GM19023 (cell line): ENCODE results near the gene MPPED2.

Experiments used
- ATAC-seq: cut with Tn5 transposase; IDR thresholded peaks from one replicate; pipeline ENCODE4 v1.9.1; 2021; ENCODE audit warnings: mild to moderate bottlenecking, moderate library complexity; ENCODE audit not compliant: unreplicated experiment

Gene MPPED2

GRCh38 chr11:30488304-30488998 is 97.7 kb downstream of the MPPED2 start:
- ATAC-seq: no peak

GRCh38 chr11:30487200-30487898 is 98.8 kb downstream of the MPPED2 start:
- no peak for ATAC-seq

GRCh38 chr11:30485756-30486155 is 100.4 kb downstream of the MPPED2 start:
- no peak for ATAC-seq

- ATAC-seq: no peak
Observed at GRCh38 chr11:30485222-30485621, 100.9 kb downstream of the MPPED2 start.

- ATAC-seq: no peak
Observed at GRCh38 chr11:30483056-30483455, 103.1 kb downstream of the MPPED2 start.

- no peak for ATAC-seq
Observed at GRCh38 chr11:30481796-30482195, 104.4 kb downstream of the MPPED2 start.

GRCh38 chr11:30481330-30481729 is 104.8 kb downstream of the MPPED2 start:
- ATAC-seq: no peak

GRCh38 chr11:30479899-30480298 is 106.3 kb downstream of the MPPED2 start:
- ATAC-seq: no peak

GRCh38 chr11:30478923-30479322 is 107.2 kb downstream of the MPPED2 start:
- no peak for ATAC-seq

- no peak for ATAC-seq
Observed at GRCh38 chr11:30477061-30477460, 109.1 kb downstream of the MPPED2 start.

GRCh38 chr11:30474151-30474954 is 111.8 kb downstream of the MPPED2 start:
- no peak for ATAC-seq

- ATAC-seq: no peak
Observed at GRCh38 chr11:30471244-30471643, 114.9 kb downstream of the MPPED2 start.

GRCh38 chr11:30468881-30469280 is 117.3 kb downstream of the MPPED2 start:
- ATAC-seq: no peak

- ATAC-seq: no peak
Observed at GRCh38 chr11:30467176-30467575, 119.0 kb downstream of the MPPED2 start.

GRCh38 chr11:30465623-30466022 is 120.5 kb downstream of the MPPED2 start:
- ATAC-seq: no peak

- no peak for ATAC-seq
Observed at GRCh38 chr11:30465192-30465591, 121.0 kb downstream of the MPPED2 start.

GRCh38 chr11:30463266-30463665 is 122.9 kb downstream of the MPPED2 start:
- ATAC-seq: no peak

GRCh38 chr11:30462421-30462820 is 123.7 kb downstream of the MPPED2 start:
- no peak for ATAC-seq

- no peak for ATAC-seq
Observed at GRCh38 chr11:30459821-30460220, 126.3 kb downstream of the MPPED2 start.

- no peak for ATAC-seq
Observed at GRCh38 chr11:30459306-30459705, 126.8 kb downstream of the MPPED2 start.

GRCh38 chr11:30458541-30458940 is 127.6 kb downstream of the MPPED2 start:
- no peak for ATAC-seq

GRCh38 chr11:30457087-30457486 is 129.1 kb downstream of the MPPED2 start:
- ATAC-seq: no peak
